GM12864 (cell line): ENCODE results near the gene MSI1.
A peak's percentile ranks its signal among the peaks of the same experiment; 100 is the strongest.
"Not testable (repeated sequence)": the region's sequence is repeated elsewhere in the genome, so short reads cannot be mapped to it uniquely, and the experiment has no call there.

ENCODE experiments used
- DNase-seq: peaks from one replicate; pipeline ENCODE4 v3.0.0-alpha.2; 2011; ENCODE audit warnings: low read depth
- H3K4me3 ChIP-seq: 2 replicates; pipeline ENCODE4 v1.5.1; 2011; ENCODE audit warnings: mild to moderate bottlenecking, low read depth, low read length, control low read depth
- TF ChIP-seq, protein P1 (sequence below): IDR thresholded peaks from 2 replicates; pipeline ENCODE4 v1.5.1; 2011; ENCODE audit warnings: low read depth, mild to moderate bottlenecking, moderate library complexity, low read length, control low read depth, inconsistent platforms; ENCODE audit errors: missing control alignments

MSI1 gene

GRCh38 chr12:120335447-120335846 is 33.5 kb downstream of the MSI1 start:
- TF ChIP-seq, protein P1, sequence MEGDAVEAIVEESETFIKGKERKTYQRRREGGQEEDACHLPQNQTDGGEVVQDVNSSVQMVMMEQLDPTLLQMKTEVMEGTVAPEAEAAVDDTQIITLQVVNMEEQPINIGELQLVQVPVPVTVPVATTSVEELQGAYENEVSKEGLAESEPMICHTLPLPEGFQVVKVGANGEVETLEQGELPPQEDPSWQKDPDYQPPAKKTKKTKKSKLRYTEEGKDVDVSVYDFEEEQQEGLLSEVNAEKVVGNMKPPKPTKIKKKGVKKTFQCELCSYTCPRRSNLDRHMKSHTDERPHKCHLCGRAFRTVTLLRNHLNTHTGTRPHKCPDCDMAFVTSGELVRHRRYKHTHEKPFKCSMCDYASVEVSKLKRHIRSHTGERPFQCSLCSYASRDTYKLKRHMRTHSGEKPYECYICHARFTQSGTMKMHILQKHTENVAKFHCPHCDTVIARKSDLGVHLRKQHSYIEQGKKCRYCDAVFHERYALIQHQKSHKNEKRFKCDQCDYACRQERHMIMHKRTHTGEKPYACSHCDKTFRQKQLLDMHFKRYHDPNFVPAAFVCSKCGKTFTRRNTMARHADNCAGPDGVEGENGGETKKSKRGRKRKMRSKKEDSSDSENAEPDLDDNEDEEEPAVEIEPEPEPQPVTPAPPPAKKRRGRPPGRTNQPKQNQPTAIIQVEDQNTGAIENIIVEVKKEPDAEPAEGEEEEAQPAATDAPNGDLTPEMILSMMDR, result peak; percentile 74
- H3K4me3 ChIP-seq, DNase-seq: not testable (repeated sequence)

DNA sequence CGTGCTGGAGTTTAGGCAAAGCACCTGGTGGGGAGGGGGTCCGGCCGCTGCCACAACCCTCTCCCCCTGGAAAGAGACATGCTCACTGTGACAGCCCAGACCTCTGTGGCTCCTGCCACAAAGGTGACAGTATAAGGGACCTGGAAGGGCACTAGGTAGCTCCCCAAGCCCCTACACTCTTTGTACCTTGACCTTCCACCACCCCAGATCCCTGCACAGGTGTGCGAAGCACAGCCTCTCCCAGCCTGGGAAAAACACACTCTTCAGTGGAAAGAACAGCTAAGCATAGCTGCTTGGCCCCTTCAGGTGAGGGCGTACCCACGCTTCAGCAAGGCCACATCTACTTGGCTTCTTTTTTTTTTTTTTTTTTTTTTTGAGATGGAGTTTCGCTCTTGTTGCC is 36.4 kb downstream of the MSI1 start:
- TF ChIP-seq, protein P1, result no peak
- no peak overlapping the region for H3K4me3 ChIP-seq
- DNase-seq, result no peak

- H3K4me3 ChIP-seq, result no peak overlapping the region
- TF ChIP-seq, protein P1, result no peak
- no peak for DNase-seq
These were observed 36.9 kb downstream of the MSI1 start for GRCh38 chr12:120332041-120332440.

DNA sequence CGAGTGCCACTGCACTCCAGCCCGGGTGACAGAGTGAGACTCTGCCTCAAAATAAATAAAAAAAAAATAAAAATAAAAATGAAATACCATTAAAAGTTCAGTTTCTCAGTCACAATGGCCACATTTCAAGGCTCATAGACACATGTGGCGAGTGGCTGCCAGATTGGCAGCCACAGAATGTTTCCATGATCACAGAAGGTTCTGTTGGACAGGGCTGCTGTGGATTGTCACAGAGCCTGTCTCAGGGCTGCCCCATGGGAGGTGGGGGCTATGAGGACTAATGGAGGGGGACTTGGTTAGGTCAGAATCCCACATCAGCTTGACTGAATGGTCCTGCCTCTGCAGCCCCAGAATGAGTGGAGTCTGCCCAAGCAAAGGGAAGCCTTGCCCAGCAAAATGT is 37.6 kb downstream of the MSI1 start:
- H3K4me3 ChIP-seq, result no peak overlapping the region
- TF ChIP-seq, protein P1, result no peak
- no peak for DNase-seq

- DNase-seq, result no peak
- H3K4me3 ChIP-seq, result no peak overlapping the region
- TF ChIP-seq, protein P1, result no peak
These were observed 40.7 kb downstream of the MSI1 start for GRCh38 chr12:120328228-120328627.

GRCh38 chr12:120327593-120327992 is 41.4 kb downstream of the MSI1 start, which contains the start of gene PLA2G1B:
Gene PLA2G1B, minus strand, starts transcription at chr12:120327779. Its CDS starts 26 bp downstream, at chr12:120327753.
- DNase-seq, result no peak
- TF ChIP-seq, protein P1, result no peak
- no peak within 1 kb of the TSS for H3K4me3 ChIP-seq

DNA sequence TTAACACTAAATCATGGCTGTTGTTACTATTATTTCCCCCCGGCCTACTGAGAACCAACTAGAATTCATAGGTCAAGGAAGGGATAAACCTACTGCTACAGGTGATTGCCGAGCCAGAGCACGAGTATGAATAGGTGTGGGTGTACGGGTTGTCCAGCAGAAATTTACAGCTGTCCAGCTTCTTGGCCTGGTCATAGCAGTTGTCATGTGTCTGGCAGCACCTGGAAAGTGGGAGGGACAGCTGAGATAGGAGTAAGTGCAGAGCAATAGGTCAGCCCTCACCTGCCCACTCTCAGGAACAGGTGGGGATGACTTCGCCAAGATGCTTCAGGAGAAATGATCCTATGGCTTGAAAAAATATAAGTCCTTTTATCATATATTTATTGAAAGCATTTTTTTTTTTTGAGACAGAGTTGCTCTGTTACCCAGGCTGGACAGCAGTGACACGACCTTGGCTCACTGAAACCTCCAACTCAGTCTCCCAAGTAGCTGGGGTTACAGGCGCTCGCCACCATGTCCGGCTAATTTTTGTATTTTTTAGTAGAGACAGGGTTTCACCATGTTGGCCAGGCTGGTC is 44.0 kb downstream of the MSI1 start:
- no peak for DNase-seq
- TF ChIP-seq, protein P1, result no peak
- H3K4me3 ChIP-seq, result no peak overlapping the region
